ENCODE measurements around the gene SH2D7.

The SH2D7 gene

DNA sequence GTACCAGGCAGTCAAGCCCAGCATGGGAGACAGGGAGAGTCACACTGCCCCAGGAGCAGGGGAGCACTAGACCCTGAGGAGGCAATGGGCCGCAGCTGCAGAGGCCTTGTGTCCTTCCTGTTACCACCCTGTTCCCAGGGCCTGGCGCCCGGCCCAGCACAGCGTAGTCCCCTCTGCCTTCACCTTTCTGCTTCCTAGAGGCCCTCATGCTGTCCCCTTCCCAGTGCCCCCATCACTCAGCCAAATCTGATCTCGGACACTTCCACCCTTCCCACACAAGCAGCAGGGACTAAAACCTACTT is 8.0 kb upstream of the SH2D7 start:
- DNase-seq (ENCODE audit: low spot score) (peak; percentile 73), ATAC-seq (ENCODE audit: low read depth) (no peak)
- Histone ChIP-seq H3K36me3 (ENCODE audit: low read depth) (no peaks in the 10 kb centered on the region), H3K9me3 (ENCODE audit: severe bottlenecking) (no peaks in the 10 kb centered on the region), H3K27me3 (ENCODE audit: insufficient read depth, poor library complexity, severe bottlenecking) (no peaks in the 10 kb centered on the region), H3K4me1 (ENCODE audit: insufficient read depth, poor library complexity, severe bottlenecking) (no peaks in the 10 kb centered on the region), H3K4me3 (ENCODE audit: severe bottlenecking) (no peak overlapping the region), H3K27ac (ENCODE audit: poor library complexity, severe bottlenecking) (no peak overlapping the region)
- TF ChIP-seq CTCF (IDR thresholded peaks at IDR 0.05; ENCODE audit: poor library complexity, severe bottlenecking): no peak

DNA sequence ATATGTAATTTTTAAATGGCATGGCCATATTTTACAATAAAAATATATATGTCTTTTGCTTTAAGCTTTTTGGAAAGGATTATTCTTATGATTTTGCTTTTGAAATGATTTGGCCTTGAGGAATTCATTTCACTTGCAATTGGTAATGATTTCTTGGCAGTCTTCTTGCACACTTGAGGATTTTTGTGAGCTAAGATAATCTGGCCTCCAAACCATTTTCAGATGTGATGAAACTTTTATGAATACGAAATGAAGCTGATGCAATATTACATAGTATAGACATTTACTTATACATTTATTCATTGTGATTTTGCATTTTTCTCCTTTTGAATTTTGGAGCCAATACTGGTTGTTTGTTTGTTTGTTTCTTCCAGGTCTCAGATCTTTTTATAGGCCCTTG is 6.4 kb upstream of the SH2D7 start:
- H3K4me3 ChIP-seq (ENCODE audit: severe bottlenecking): no peak overlapping the region
- no peak overlapping the region for H3K27ac ChIP-seq (ENCODE audit: poor library complexity, severe bottlenecking)
- H3K9me3 ChIP-seq (ENCODE audit: severe bottlenecking): no peaks in the 10 kb centered on the region
- ATAC-seq (ENCODE audit: low read depth) (no peak), DNase-seq (ENCODE audit: low spot score) (no peak)
- H3K36me3 ChIP-seq (ENCODE audit: low read depth): no peaks in the 10 kb centered on the region
- H3K27me3 ChIP-seq (ENCODE audit: insufficient read depth, poor library complexity, severe bottlenecking): no peaks in the 10 kb centered on the region
- H3K4me1 ChIP-seq (ENCODE audit: insufficient read depth, poor library complexity, severe bottlenecking): no peaks in the 10 kb centered on the region
- no peak for TF ChIP-seq CTCF (IDR thresholded peaks at IDR 0.05; ENCODE audit: poor library complexity, severe bottlenecking)

- ATAC-seq (ENCODE audit: low read depth) (no peak), DNase-seq (ENCODE audit: low spot score) (peak; percentile 11)
- Histone ChIP-seq H3K36me3 (ENCODE audit: low read depth) (no peaks in the 10 kb centered on the region), H3K4me3 (ENCODE audit: severe bottlenecking) (no peak overlapping the region), H3K4me1 (ENCODE audit: insufficient read depth, poor library complexity, severe bottlenecking) (no peaks in the 10 kb centered on the region), H3K27ac (ENCODE audit: poor library complexity, severe bottlenecking) (no peak overlapping the region), H3K27me3 (ENCODE audit: insufficient read depth, poor library complexity, severe bottlenecking) (no peaks in the 10 kb centered on the region), H3K9me3 (ENCODE audit: severe bottlenecking) (no peaks in the 10 kb centered on the region)
- no peak for TF ChIP-seq CTCF (IDR thresholded peaks at IDR 0.05; ENCODE audit: poor library complexity, severe bottlenecking)
Observed at GRCh38 chr15:78087951-78088772, 4.2 kb upstream of the SH2D7 start.

DNA sequence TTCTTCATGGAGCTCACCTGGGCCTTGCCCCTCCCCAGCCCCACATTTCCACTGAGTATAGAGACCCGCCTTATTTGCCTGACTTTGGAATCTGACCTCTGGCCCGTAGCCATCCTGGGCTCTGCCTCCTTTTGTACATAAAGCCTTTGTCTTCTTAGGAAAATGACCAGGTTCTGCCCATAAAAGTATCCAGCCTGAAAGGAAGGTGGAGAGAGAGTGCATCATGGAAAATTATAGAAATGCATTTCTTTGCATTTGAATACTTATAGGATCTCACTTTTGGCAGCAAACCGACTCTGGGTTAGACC is 3.6 kb upstream of the SH2D7 start:
- Histone ChIP-seq H3K36me3 (ENCODE audit: low read depth) (no peaks in the 10 kb centered on the region), H3K9me3 (ENCODE audit: severe bottlenecking) (no peaks in the 10 kb centered on the region), H3K4me1 (ENCODE audit: insufficient read depth, poor library complexity, severe bottlenecking) (no peaks in the 10 kb centered on the region), H3K27me3 (ENCODE audit: insufficient read depth, poor library complexity, severe bottlenecking) (no peaks in the 10 kb centered on the region), H3K4me3 (ENCODE audit: severe bottlenecking) (no peak overlapping the region), H3K27ac (ENCODE audit: poor library complexity, severe bottlenecking) (no peak overlapping the region)
- ATAC-seq (ENCODE audit: low read depth) (no peak), DNase-seq (ENCODE audit: low spot score) (no peak)
- TF ChIP-seq CTCF (IDR thresholded peaks at IDR 0.05; ENCODE audit: poor library complexity, severe bottlenecking): no peak

- H3K27me3 ChIP-seq (ENCODE audit: insufficient read depth, poor library complexity, severe bottlenecking): no peaks in the 10 kb centered on the region
- ATAC-seq (ENCODE audit: low read depth) (no peak), DNase-seq (ENCODE audit: low spot score) (no peak)
- H3K9me3 ChIP-seq (ENCODE audit: severe bottlenecking): no peaks in the 10 kb centered on the region
- H3K36me3 ChIP-seq (ENCODE audit: low read depth): no peaks in the 10 kb centered on the region
- no peak overlapping the region for H3K27ac ChIP-seq (ENCODE audit: poor library complexity, severe bottlenecking)
- H3K4me3 ChIP-seq (ENCODE audit: severe bottlenecking): no peak overlapping the region
- TF ChIP-seq CTCF (IDR thresholded peaks at IDR 0.05; ENCODE audit: poor library complexity, severe bottlenecking): no peak
- H3K4me1 ChIP-seq (ENCODE audit: insufficient read depth, poor library complexity, severe bottlenecking): no peaks in the 10 kb centered on the region
Observed at GRCh38 chr15:78090422-78091063, 1.8 kb upstream of the SH2D7 start.
